Measurements from ENCODE around the gene DCST2. TPM values are rescaled to one million over a fixed set of nuclear protein-coding genes. Genes with fewer than 3 reads are reported as not detected.
"Not testable (repeated sequence)": the region's sequence is repeated elsewhere in the genome, so short reads cannot be mapped to it uniquely, and the experiment has no call there.

The DCST2 gene
- total and polyA plus RNA-seq, 2 donors (not counting 3 experiments of a cell fraction or from before 2014, with no cell fraction given): 0.29 to 0.51 TPM

GRCh38 chr1:154987326-154987725 lies 46.3 kb downstream of the DCST2 start:
- no peak overlapping the region for H3K4me2 ChIP-seq (ENCODE audit: insufficient read depth, low read length)
- peaks cover 11% of the 10 kb centered on the region for H3K4me1 ChIP-seq (ENCODE audit: control insufficient read depth, extremely low read depth, insufficient read depth, low read length)
- peaks cover 3 to 24% of the 10 kb centered on the region in 2 experiments for H3K36me3 ChIP-seq (ENCODE audit: control insufficient read depth in 2 of 2, extremely low read depth in 1 of 2, insufficient read depth in 2 of 2, low read length in 2 of 2)
- intact Hi-C loops (cut with micrococcal nuclease): no loop called here
- no peak overlapping the region for H3K4me3 ChIP-seq (replicated peaks in 1 of 3; ENCODE audit: insufficient read depth in 1 of 3, low read depth in 1 of 3, low read length in 3 of 3)
- TF ChIP-seq FOS (IDR thresholded peaks at IDR 0.05; ENCODE audit: borderline replicate concordance, insufficient read depth, low read length) (no peak), POLR2AphosphoS5 (IDR thresholded peaks at IDR 0.05; ENCODE audit: insufficient read depth, low read depth, low read length) (no peak), POLR2A (IDR thresholded peaks at IDR 0.05; ENCODE audit: low read depth, low read length) (no peak), EZH2 (IDR thresholded peaks at IDR 0.05; ENCODE audit: borderline replicate concordance, low read depth, low read length, severe bottlenecking) (no peak)
- ChIA-PET POLR2A (no interaction called here), CTCF (interaction anchor here (1.1 to 2.3 kb wide), 6 partner anchors 9 to 30 kb away, joined by 3 to 10 read pairs (median 5); partner anchors contain the start of genes CKS1B, PYGO2 and SHC1)
- no peak for FAIRE-seq
- H3K9ac ChIP-seq (replicated peaks; ENCODE audit: extremely low read depth, insufficient read depth, low read length): no peak overlapping the region
- no peak overlapping the region for H3K27ac ChIP-seq (ENCODE audit: insufficient read depth, low read depth, low read length)
- no peaks in the 10 kb centered on the region for H3K9me1 ChIP-seq (replicated peaks; ENCODE audit: control insufficient read depth, extremely low read depth, insufficient read depth, low read length)
- H3K9me3 ChIP-seq (replicated peaks; ENCODE audit: control insufficient read depth, insufficient read depth, low read length): no peaks in the 10 kb centered on the region
- no TSS peak for BruUV-seq (replicated peaks)
- no peak for DNase-seq (ENCODE audit: low read depth, low spot score)
- H3K79me2 ChIP-seq (ENCODE audit: control insufficient read depth, insufficient read depth, low read length): peaks cover 18% of the 10 kb centered on the region
- dilution Hi-C loops (cut with MboI; ENCODE audit: extremely low pct_ligation_motif_present, low sequenced_read_pairs): no loop called here
- no peaks in the 10 kb centered on the region for H4K20me1 ChIP-seq (replicated peaks; ENCODE audit: control insufficient read depth, extremely low read depth, insufficient read depth, low read length)
- H2AFZ ChIP-seq (ENCODE audit: low read depth, low read length): no peak overlapping the region
- no peaks in the 10 kb centered on the region for H3K27me3 ChIP-seq (ENCODE audit: control insufficient read depth in 2 of 2, insufficient read depth in 2 of 2, low read length in 2 of 2)

- H3K4me2 ChIP-seq (ENCODE audit: insufficient read depth, low read length); H3K9ac ChIP-seq (replicated peaks; ENCODE audit: extremely low read depth, insufficient read depth, low read length); POLR2A ChIA-PET; intact Hi-C loops (cut with micrococcal nuclease); DNase-seq (ENCODE audit: low read depth, low spot score); dilution Hi-C loops (cut with MboI; ENCODE audit: extremely low pct_ligation_motif_present, low sequenced_read_pairs); H3K9me1 ChIP-seq (replicated peaks; ENCODE audit: control insufficient read depth, extremely low read depth, insufficient read depth, low read length); H3K9me3 ChIP-seq (replicated peaks; ENCODE audit: control insufficient read depth, insufficient read depth, low read length); FAIRE-seq; H3K4me3 ChIP-seq (replicated peaks in 1 of 3; ENCODE audit: insufficient read depth in 1 of 3, low read depth in 1 of 3, low read length in 3 of 3); H2AFZ ChIP-seq (ENCODE audit: low read depth, low read length); H3K27me3 ChIP-seq (ENCODE audit: control insufficient read depth in 2 of 2, insufficient read depth in 2 of 2, low read length in 2 of 2); H3K27ac ChIP-seq (ENCODE audit: insufficient read depth, low read depth, low read length); H4K20me1 ChIP-seq (replicated peaks; ENCODE audit: control insufficient read depth, extremely low read depth, insufficient read depth, low read length); BruUV-seq (replicated peaks): not testable (repeated sequence)
- Histone ChIP-seq H3K79me2 (ENCODE audit: control insufficient read depth, insufficient read depth, low read length) (peaks cover 18% of the 10 kb centered on the region), H3K36me3 (ENCODE audit: control insufficient read depth in 2 of 2, extremely low read depth in 1 of 2, insufficient read depth in 2 of 2, low read length in 2 of 2) (peaks cover 3 to 24% of the 10 kb centered on the region in 2 experiments), H3K4me1 (ENCODE audit: control insufficient read depth, extremely low read depth, insufficient read depth, low read length) (peaks cover 11% of the 10 kb centered on the region)
- CTCF ChIA-PET: interaction anchor here (1.2 to 2.3 kb wide), 3 partner anchors 12 to 31 kb away, joined by 3 to 10 read pairs (median 6); partner anchors contain the start of gene SHC1
Measured at GRCh38 chr1:154986736-154987135, 46.8 kb downstream of the DCST2 start.

All from endothelial cell of umbilical vein (primary cell).